Adipocyte (in vitro differentiated cells): ENCODE results near the gene ZNRF1.
"Not testable (repeated sequence)": the region's sequence is repeated elsewhere in the genome, so short reads cannot be mapped to it uniquely, and the experiment has no call there.

Experiments
- DNase-seq: peaks from one replicate; pipeline ENCODE4 v3.0.0-alpha.2; 2015; ENCODE audit warnings: low read depth
- H3K27me3 ChIP-seq: replicated peaks from 2 replicates; pipeline ENCODE4 v1.7.0; 2013; ENCODE audit warnings: mild to moderate bottlenecking, low read length, moderate library complexity; ENCODE audit not compliant: control insufficient read depth, insufficient read depth
- H3K36me3 ChIP-seq: 2 replicates; pipeline ENCODE4 v1.7.0; 2013; ENCODE audit warnings: low read length, mild to moderate bottlenecking, moderate library complexity; ENCODE audit not compliant: control insufficient read depth, insufficient read depth, severe bottlenecking
- H3K4me1 ChIP-seq: 2 replicates; pipeline ENCODE4 v1.7.0; 2013; ENCODE audit warnings: mild to moderate bottlenecking, low read length, moderate library complexity; ENCODE audit not compliant: control insufficient read depth, insufficient read depth
- H3K4me3 ChIP-seq: 2 replicates; pipeline ENCODE4 v1.7.0; 2013; ENCODE audit warnings: mild to moderate bottlenecking, low read length, moderate library complexity
- H3K9ac ChIP-seq: 2 replicates; pipeline ENCODE4 v1.7.0; 2013; ENCODE audit warnings: mild to moderate bottlenecking, low read length, moderate library complexity
- H3K9me3 ChIP-seq: 2 replicates; pipeline ENCODE4 v1.7.0; 2013; ENCODE audit warnings: mild to moderate bottlenecking, low read length, moderate library complexity; ENCODE audit not compliant: control insufficient read depth

The ZNRF1 gene

GRCh38 chr16:74987027-74987681 is 11.7 kb upstream of the ZNRF1 start:
- H3K4me1 ChIP-seq: peaks cover 5% of the 10 kb centered on the region
- H3K27me3 ChIP-seq: no peaks in the 10 kb centered on the region
- no peak overlapping the region for H3K9ac ChIP-seq
- H3K36me3 ChIP-seq: no peaks in the 10 kb centered on the region
- no peak for DNase-seq
- H3K4me3 ChIP-seq: no peak overlapping the region
- H3K9me3 ChIP-seq: no peaks in the 10 kb centered on the region

GRCh38 chr16:74989864-74990263 is 9.0 kb upstream of the ZNRF1 start:
- H3K27me3 ChIP-seq, DNase-seq, H3K9ac ChIP-seq, H3K9me3 ChIP-seq, H3K36me3 ChIP-seq, H3K4me3 ChIP-seq: not testable (repeated sequence)
- peaks cover 10% of the 10 kb centered on the region for H3K4me1 ChIP-seq

GRCh38 chr16:74990832-74991231 is 8.0 kb upstream of the ZNRF1 start:
- no peaks in the 10 kb centered on the region for H3K9me3 ChIP-seq
- no peaks in the 10 kb centered on the region for H3K27me3 ChIP-seq
- peaks cover 10% of the 10 kb centered on the region for H3K4me1 ChIP-seq

GRCh38 chr16:74991268-74991592 is 7.6 kb upstream of the ZNRF1 start:
- Histone ChIP-seq H3K9me3 (no peaks in the 10 kb centered on the region), H3K27me3 (no peaks in the 10 kb centered on the region), H3K9ac (no peak overlapping the region), H3K4me1 (peaks cover 10% of the 10 kb centered on the region), H3K4me3 (no peak overlapping the region), H3K36me3 (no peaks in the 10 kb centered on the region)
- DNase-seq: no peak

More at GRCh38 chr16:74990832-74991231, 8.0 kb upstream of the ZNRF1 start:
- no peak overlapping the region for H3K9ac ChIP-seq
- DNase-seq: no peak
- H3K4me3 ChIP-seq: no peak overlapping the region
- H3K36me3 ChIP-seq: no peaks in the 10 kb centered on the region

- no peak for DNase-seq
- Histone ChIP-seq H3K36me3 (no peaks in the 10 kb centered on the region), H3K9me3 (no peaks in the 10 kb centered on the region), H3K4me3 (no peak overlapping the region), H3K27me3 (no peaks in the 10 kb centered on the region), H3K4me1 (peaks cover 10% of the 10 kb centered on the region), H3K9ac (no peak overlapping the region)
These were observed 7.0 kb upstream of the ZNRF1 start for GRCh38 chr16:74991593-74992403.

- no peak for DNase-seq
- Histone ChIP-seq H3K36me3 (no peaks in the 10 kb centered on the region), H3K4me1 (peaks cover 19% of the 10 kb centered on the region), H3K9me3 (no peaks in the 10 kb centered on the region), H3K4me3 (no peak overlapping the region), H3K9ac (no peak overlapping the region), H3K27me3 (no peaks in the 10 kb centered on the region)
These were observed 2.8 kb upstream of the ZNRF1 start for GRCh38 chr16:74995986-74996385.

- H3K4me1 ChIP-seq: peaks cover 25% of the 10 kb centered on the region
- H3K36me3 ChIP-seq: no peaks in the 10 kb centered on the region
- no peak overlapping the region for H3K9ac ChIP-seq
- DNase-seq: no peak
- H3K27me3 ChIP-seq: no peaks in the 10 kb centered on the region
- no peaks in the 10 kb centered on the region for H3K9me3 ChIP-seq
- H3K4me3 ChIP-seq: no peak overlapping the region
These were observed 1.8 kb upstream of the ZNRF1 start for GRCh38 chr16:74997042-74997491.

- peak; percentile 66 for DNase-seq
- no peaks in the 10 kb centered on the region for H3K9me3 ChIP-seq
These were observed 390 bp downstream of the ZNRF1 start for GRCh38 chr16:74999219-74999608.

GRCh38 chr16:74999609-75000480 is 1.0 kb downstream of the ZNRF1 start:
- Histone ChIP-seq H3K4me3 (peak overlapping the region; percentile 85), H3K27me3 (no peaks in the 10 kb centered on the region), H3K36me3 (no peaks in the 10 kb centered on the region), H3K9ac (peak overlapping the region; percentile 71), H3K9me3 (no peaks in the 10 kb centered on the region), H3K4me1 (peaks cover 24% of the 10 kb centered on the region)
- peak; percentile 77 for DNase-seq

More at GRCh38 chr16:74999219-74999608, 390 bp downstream of the ZNRF1 start:
- Histone ChIP-seq H3K4me1 (peaks cover 24% of the 10 kb centered on the region), H3K27me3 (no peaks in the 10 kb centered on the region), H3K9ac (peak overlapping the region; percentile 71), H3K36me3 (no peaks in the 10 kb centered on the region), H3K4me3 (peak overlapping the region; percentile 85)

- H3K9me3 ChIP-seq: no peaks in the 10 kb centered on the region
- H3K9ac ChIP-seq: peak overlapping the region; percentile 71
- DNase-seq: peak; percentile 47
- H3K27me3 ChIP-seq: no peaks in the 10 kb centered on the region
- no peaks in the 10 kb centered on the region for H3K36me3 ChIP-seq
- peak overlapping the region; percentile 85 for H3K4me3 ChIP-seq
- peaks cover 24% of the 10 kb centered on the region for H3K4me1 ChIP-seq
These were observed 1.8 kb downstream of the ZNRF1 start for GRCh38 chr16:75000481-75001081.

GRCh38 chr16:75002474-75002873 is 3.6 kb downstream of the ZNRF1 start:
- H3K4me3 ChIP-seq: no peak overlapping the region

More at GRCh38 chr16:75002474-75002873, 3.6 kb downstream of the ZNRF1 start:
- Histone ChIP-seq H3K4me1 (peaks cover 24% of the 10 kb centered on the region), H3K27me3 (no peaks in the 10 kb centered on the region), H3K9ac (no peak overlapping the region), H3K36me3 (no peaks in the 10 kb centered on the region), H3K9me3 (no peaks in the 10 kb centered on the region)
- DNase-seq: no peak
